Measurements from ENCODE around the gene MAP3K4.

Gene MAP3K4

GRCh38 chr6:161154796-161155335, 163.3 kb downstream of the MAP3K4 start:
- H3K27ac ChIP-seq, result no peak overlapping the region
- no peak for TF ChIP-seq CTCF (conservative IDR thresholded peaks at IDR 0.05)

- no peak for TF ChIP-seq CTCF (conservative IDR thresholded peaks at IDR 0.05)
- H3K27ac ChIP-seq, result no peak overlapping the region
Observed at GRCh38 chr6:161161121-161161520, 169.6 kb downstream of the MAP3K4 start.

- TF ChIP-seq CTCF (conservative IDR thresholded peaks at IDR 0.05), result no peak
- H3K27ac ChIP-seq, result no peak overlapping the region
Observed at GRCh38 chr6:161161889-161162624, 170.5 kb downstream of the MAP3K4 start.

- TF ChIP-seq CTCF (conservative IDR thresholded peaks at IDR 0.05), result no peak
- no peak overlapping the region for H3K27ac ChIP-seq
Observed at GRCh38 chr6:161162722-161163121, 171.2 kb downstream of the MAP3K4 start.

- no peak overlapping the region for H3K27ac ChIP-seq
- TF ChIP-seq CTCF (conservative IDR thresholded peaks at IDR 0.05), result no peak
Observed at GRCh38 chr6:161163466-161164181, 172.1 kb downstream of the MAP3K4 start.

GRCh38 chr6:161164182-161164625, 172.6 kb downstream of the MAP3K4 start:
- H3K27ac ChIP-seq, result no peak overlapping the region
- TF ChIP-seq CTCF (conservative IDR thresholded peaks at IDR 0.05), result no peak

GRCh38 chr6:161166176-161166575, 174.6 kb downstream of the MAP3K4 start:
- no peak overlapping the region for H3K27ac ChIP-seq
- TF ChIP-seq CTCF (conservative IDR thresholded peaks at IDR 0.05), result no peak

Measured in VCaP (cell line).